Fibroblast of mammary gland (primary cell): ENCODE data around the gene MPHOSPH6.

Source experiments
- DNase-seq: peaks from one replicate; pipeline ENCODE4 v3.0.0-alpha.2; 2010; ENCODE audit warnings: low read depth
- H3K4me3 ChIP-seq: 2 replicates; pipeline ENCODE4 v1.5.1; 2011; ENCODE audit warnings: low read depth, mild to moderate bottlenecking, low read length, moderate library complexity; ENCODE audit not compliant: control insufficient read depth
- CTCF ChIP-seq: conservative IDR thresholded peaks from 2 replicates; pipeline ENCODE4 v1.5.1; 2011; ENCODE audit warnings: low read depth, low read length, inconsistent platforms; ENCODE audit not compliant: control insufficient read depth, insufficient read depth

MPHOSPH6 gene

GRCh38 chr16:82197540-82198240 lies 27.7 kb upstream of the MPHOSPH6 start:
- no peak for TF ChIP-seq CTCF
- no peak overlapping the region for H3K4me3 ChIP-seq
- DNase-seq = no peak

GRCh38 chr16:82195917-82196494 lies 26.0 kb upstream of the MPHOSPH6 start:
- TF ChIP-seq CTCF = no peak
- no peak overlapping the region for H3K4me3 ChIP-seq
- peak; percentile 39 for DNase-seq

- H3K4me3 ChIP-seq = no peak overlapping the region
- no peak for TF ChIP-seq CTCF
- DNase-seq = no peak
Observed at GRCh38 chr16:82194086-82194485, 24.1 kb upstream of the MPHOSPH6 start.

- DNase-seq = peak; percentile 85
- TF ChIP-seq CTCF = no peak
- H3K4me3 ChIP-seq = no peak overlapping the region
Observed at GRCh38 chr16:82192665-82193064, 22.6 kb upstream of the MPHOSPH6 start.

- H3K4me3 ChIP-seq = no peak overlapping the region
- no peak for DNase-seq
- no peak for TF ChIP-seq CTCF
Observed at GRCh38 chr16:82190386-82190785, 20.4 kb upstream of the MPHOSPH6 start.

GRCh38 chr16:82187829-82188228 lies 17.8 kb upstream of the MPHOSPH6 start:
- no peak for DNase-seq
- no peak for TF ChIP-seq CTCF
- H3K4me3 ChIP-seq = no peak overlapping the region

GRCh38 chr16:82185012-82185411 lies 15.0 kb upstream of the MPHOSPH6 start:
- no peak for DNase-seq
- no peak for TF ChIP-seq CTCF

More at GRCh38 chr16:82185012-82185411, 15.0 kb upstream of the MPHOSPH6 start:
- no peak overlapping the region for H3K4me3 ChIP-seq
